HuH-7 (cell line): ENCODE results near the gene RC3H1.
"Not testable (repeated sequence)": the region's sequence is repeated elsewhere in the genome, so short reads cannot be mapped to it uniquely, and the experiment has no call there.

Source experiments
- DNase-seq: peaks from one replicate; pipeline ENCODE4 v3.0.0; 2011; ENCODE audit warnings: low spot score

RC3H1 gene

DNA sequence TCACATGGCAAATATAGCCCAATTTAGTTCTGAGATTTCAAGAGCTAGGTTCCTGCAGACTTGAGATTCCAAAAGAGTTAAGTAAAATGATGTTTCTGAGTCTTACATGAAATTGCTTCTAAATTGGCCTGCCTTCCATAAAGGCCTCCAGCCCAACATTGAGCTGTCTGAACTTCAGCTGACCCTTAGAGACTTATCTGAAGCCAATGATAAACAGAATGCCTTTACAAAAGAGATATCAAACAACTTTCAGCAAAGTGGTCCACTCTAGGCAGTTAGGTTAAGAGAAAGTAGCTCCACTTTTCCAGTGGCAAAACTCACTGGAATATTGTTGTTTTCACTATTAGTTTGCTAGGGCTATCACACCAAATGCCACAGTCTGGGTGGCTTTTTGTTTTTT is 6.3 kb upstream of the RC3H1 start:
- no peak for DNase-seq

GRCh38 chr1:174023440-174023839 is 1.3 kb upstream of the RC3H1 start:
- DNase-seq = no peak

DNA sequence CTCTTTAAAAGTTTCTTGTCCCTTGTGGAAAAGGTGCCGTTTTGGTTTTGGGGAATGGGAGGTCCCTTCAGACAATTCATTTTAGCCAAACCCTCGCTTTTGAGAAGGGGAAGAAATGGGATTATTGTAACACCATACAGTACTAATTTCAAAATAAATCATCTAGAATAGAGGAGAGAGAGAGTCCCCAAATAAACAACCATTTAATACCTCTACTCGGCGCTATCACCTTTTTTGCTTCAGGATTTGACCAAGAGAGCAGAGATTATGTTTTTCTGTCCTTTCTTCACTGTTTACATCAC is 770 bp upstream of the RC3H1 start:
- DNase-seq = no peak

GRCh38 chr1:174021591-174022079 is 522 bp downstream of the RC3H1 start:
- DNase-seq = peak; percentile 34

- DNase-seq = no peak
Measured at GRCh38 chr1:174018565-174018964, 3.6 kb downstream of the RC3H1 start.

GRCh38 chr1:174017231-174017970 is 4.8 kb downstream of the RC3H1 start:
- no peak for DNase-seq

GRCh38 chr1:174013864-174014418 is 8.2 kb downstream of the RC3H1 start:
- DNase-seq = no peak

DNA sequence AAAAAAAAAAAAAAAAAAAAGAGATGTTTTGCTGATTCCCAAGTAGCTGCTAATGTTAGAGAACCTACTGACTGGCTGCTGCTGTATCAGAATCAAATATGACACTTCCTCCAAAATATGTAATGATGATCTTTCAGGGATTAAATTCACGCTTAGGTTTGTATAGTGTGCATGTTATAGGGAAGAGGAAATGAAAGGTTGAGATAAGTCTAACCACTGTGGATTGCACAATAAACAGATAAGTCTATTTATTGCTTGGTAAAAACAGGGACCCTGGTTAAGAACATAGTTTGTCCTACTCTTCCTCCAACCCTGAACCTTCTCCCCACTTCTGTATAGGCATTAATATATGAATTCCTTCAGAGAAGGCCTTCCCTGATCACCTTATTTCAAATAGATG is 13.2 kb downstream of the RC3H1 start:
- DNase-seq = no peak

- no peak for DNase-seq
Measured at GRCh38 chr1:174008269-174008668, 13.9 kb downstream of the RC3H1 start.

DNA sequence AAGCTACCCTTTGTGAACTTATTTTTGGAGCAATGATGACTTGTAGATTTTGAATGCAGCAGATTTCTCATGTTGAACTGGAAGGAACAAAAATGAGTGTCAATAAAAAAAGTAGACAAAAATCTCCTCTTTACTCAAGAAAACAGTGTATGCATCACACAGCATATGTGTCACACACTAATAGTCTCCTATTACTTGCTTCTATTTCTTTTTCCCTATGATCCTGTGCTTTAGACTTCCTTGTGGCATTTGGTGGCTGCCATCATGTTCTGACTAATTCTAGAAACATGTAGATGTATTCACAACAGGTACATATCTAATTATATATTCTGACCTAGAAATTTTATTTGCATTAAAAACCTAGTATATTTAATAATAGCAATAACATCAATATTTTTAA is 14.3 kb downstream of the RC3H1 start:
- no peak for DNase-seq

- DNase-seq = no peak
Measured at GRCh38 chr1:174005032-174005431, 17.1 kb downstream of the RC3H1 start.

GRCh38 chr1:174003867-174004266 is 18.3 kb downstream of the RC3H1 start:
- DNase-seq = no peak

DNA sequence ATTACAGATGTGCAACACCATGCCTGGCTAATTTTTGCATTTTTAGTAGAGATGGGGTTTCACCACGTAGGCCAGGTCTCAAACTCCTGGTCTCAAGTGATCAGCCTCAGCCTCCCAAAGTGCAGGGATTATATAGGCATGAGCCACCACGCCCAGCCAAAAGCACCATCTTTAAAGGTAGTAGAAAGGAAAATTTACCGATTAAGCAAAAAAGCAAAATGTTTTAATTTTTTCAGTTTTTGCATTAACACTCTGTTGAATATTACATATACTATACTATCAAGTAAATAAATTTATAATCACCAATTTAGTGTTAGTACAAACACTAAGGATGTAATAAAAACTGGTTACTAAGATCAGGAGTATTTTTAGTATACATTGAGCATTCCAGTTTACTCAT is 20.6 kb downstream of the RC3H1 start:
- no peak for DNase-seq

DNA sequence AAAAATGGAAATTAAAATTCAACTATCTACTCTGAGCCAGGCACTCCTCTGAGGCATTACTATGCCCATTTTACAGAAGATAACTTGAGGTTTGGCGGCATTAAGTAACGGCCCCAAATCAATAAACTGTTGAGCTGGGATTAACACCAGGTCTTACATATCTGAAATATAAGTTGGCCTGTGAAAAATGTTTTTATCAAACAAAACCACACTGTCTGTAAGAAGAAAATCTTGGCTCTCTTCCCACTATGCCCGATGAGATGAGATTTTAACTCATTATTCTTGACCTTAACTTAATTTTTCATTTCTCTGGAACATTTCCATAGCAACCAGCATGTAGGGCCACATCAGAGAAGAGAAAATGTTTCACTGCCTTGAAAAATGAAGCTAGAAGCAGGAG is 21.8 kb downstream of the RC3H1 start:
- DNase-seq = no peak

GRCh38 chr1:173997791-173998190 is 24.4 kb downstream of the RC3H1 start:
- DNase-seq = no peak

- no peak for DNase-seq
Measured at GRCh38 chr1:173996995-173997394, 25.2 kb downstream of the RC3H1 start.

GRCh38 chr1:173995475-173995874 is 26.7 kb downstream of the RC3H1 start:
- DNase-seq = no peak

- DNase-seq = not testable (repeated sequence)
Measured at GRCh38 chr1:173993948-173994347, 28.2 kb downstream of the RC3H1 start.

DNA sequence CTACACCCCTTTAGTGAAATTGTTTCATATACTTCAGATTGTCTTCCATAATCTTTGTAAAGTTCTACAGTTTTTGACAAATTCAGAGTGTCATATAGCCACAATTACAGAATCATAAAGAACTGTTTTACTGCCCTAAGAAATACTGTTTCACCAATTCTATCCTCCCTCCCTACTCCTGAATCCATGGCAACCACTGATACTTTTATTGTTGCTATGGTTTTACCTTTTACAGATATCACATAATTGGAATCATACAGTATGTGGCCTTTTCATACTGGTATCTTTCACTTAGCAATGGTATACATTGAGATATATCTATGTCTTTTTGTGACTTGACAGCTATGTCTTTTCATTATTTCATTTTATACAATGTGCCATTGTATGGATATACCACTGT is 34.1 kb downstream of the RC3H1 start:
- no peak for DNase-seq

DNA sequence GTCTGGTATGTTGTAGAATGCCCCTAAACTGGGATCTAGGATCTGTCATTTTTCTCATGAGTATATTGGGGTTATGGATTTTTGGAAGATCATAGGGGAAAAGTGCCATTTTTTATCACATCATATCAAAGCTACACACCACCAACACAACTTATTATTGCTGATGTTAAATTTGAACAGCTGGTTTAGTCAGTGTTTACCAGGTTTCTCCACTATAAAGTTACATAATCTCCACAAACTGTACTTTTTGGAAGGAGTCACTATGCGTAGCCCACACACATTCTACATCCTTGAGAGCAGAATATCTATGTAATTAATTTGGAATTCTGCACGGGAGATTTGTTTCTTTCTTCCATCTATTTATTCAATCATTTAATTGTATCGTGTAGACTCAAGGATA is 35.2 kb downstream of the RC3H1 start:
- no peak for DNase-seq

GRCh38 chr1:173970252-173970651 is 51.9 kb downstream of the RC3H1 start:
- no peak for DNase-seq

DNA sequence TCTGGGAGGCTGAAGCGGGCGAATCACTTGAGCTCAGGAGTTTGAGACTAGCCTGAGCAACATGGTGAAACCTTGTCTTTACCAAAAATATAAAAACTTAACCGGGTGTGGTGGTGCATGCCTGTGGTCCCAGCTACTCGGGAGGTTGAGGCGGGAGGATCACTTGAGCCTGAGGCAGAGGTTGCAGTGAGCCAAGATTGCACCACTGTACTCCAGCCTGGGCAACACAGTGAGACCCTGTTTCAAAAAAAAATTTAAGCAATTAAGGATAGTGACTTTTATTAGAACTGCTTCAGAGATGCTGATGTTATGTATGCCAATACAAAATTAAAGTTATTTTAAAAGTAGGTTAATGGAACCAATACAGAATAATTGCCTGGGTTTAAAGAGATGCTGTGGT is 56.3 kb downstream of the RC3H1 start:
- DNase-seq = not testable (repeated sequence)

DNA sequence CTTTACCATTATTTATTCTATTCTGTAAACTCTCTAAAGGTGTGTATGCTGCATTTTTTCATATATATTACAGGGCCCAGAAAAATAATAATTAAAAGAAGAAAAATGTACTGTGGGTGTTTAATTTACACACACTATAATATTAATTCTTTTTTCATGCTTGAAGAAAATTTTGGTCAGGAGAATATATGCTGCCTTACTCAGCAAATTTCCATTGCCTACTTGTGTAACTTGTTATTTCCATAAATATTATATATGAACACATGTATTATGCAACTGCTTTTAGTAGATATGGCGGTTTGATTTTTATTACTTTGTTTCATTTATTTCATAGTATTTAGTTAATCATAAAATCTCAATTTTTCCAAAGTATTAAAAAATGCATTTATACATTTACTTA is 58.7 kb downstream of the RC3H1 start:
- no peak for DNase-seq

DNA sequence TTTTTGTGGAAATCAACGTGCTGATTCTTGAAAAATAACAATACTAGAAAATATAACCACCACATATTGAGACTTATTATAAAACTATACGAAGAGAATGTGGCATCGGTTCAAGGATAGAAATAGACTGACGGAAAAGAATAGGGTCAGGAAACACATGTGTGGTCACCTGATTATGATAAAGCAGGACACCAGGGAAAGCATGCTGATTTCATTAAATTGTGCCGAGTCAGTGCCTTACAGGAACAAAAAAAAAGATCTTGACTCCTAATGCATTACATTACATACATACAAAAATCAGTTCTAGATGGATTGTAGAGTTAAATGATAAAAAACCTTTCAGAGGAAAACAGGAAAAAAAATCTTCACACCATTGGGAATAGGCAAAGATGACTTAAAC is 61.5 kb downstream of the RC3H1 start:
- no peak for DNase-seq
